Hepatocyte (in vitro differentiated cells): Measurements from ENCODE around the gene NUP62CL.

Source experiments
- EZH2 ChIP-seq: fragments of 200-600 bp; sonication (generic); IDR thresholded peaks from 2 replicates; pipeline ENCODE4 v1.6.1; 2016; ENCODE audit warnings: antibody characterized with exemption, mild to moderate bottlenecking, borderline replicate concordance
- EZH2phosphoT487 ChIP-seq: fragments of 200-600 bp; sonication (generic); IDR thresholded peaks from one replicate; pipeline ENCODE4 v1.6.1; 2018; ENCODE audit warnings: antibody characterized with exemption, mild to moderate bottlenecking, low read depth, moderate library complexity; ENCODE audit not compliant: unreplicated experiment, severe bottlenecking
- TF ChIP-seq, protein P1 (sequence below): fragments of 200-600 bp; sonication (generic); IDR thresholded peaks from 2 replicates; pipeline ENCODE4 v1.5.1; 2016; ENCODE audit warnings: antibody characterized with exemption, mild to moderate bottlenecking; ENCODE audit not compliant: poor library complexity

DNA sequence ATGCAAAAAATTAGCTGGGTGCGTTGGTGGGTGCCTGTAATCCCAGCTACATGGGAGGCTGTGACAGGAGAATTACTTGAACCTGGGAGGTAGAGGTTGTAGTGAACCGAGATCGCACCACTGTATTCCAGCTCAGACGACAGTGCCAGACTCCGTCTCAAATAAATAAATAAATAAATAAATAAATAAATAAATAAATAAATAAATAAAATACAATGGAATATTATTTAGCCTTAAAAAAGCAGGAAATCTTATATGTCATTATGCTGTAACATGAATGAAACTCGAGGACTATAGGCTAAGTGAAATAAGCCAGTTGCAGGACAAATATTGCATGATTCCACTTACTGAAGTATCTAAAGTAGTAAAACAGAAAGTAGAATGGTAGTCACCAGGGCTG lies 130.1 kb downstream of the NUP62CL start:
- TF ChIP-seq, protein P1, sequence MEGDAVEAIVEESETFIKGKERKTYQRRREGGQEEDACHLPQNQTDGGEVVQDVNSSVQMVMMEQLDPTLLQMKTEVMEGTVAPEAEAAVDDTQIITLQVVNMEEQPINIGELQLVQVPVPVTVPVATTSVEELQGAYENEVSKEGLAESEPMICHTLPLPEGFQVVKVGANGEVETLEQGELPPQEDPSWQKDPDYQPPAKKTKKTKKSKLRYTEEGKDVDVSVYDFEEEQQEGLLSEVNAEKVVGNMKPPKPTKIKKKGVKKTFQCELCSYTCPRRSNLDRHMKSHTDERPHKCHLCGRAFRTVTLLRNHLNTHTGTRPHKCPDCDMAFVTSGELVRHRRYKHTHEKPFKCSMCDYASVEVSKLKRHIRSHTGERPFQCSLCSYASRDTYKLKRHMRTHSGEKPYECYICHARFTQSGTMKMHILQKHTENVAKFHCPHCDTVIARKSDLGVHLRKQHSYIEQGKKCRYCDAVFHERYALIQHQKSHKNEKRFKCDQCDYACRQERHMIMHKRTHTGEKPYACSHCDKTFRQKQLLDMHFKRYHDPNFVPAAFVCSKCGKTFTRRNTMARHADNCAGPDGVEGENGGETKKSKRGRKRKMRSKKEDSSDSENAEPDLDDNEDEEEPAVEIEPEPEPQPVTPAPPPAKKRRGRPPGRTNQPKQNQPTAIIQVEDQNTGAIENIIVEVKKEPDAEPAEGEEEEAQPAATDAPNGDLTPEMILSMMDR, result no peak
- TF ChIP-seq EZH2phosphoT487, result no peak
- no peak for TF ChIP-seq EZH2
